Neuron (in vitro differentiated cells): ENCODE measurements around the gene TM7SF3.
"Not testable (repeated sequence)": the region's sequence is repeated elsewhere in the genome, so short reads cannot be mapped to it uniquely, and the experiment has no call there.

Source experiments
- H2AFZ ChIP-seq: one replicate; pipeline ENCODE4 v1.6.1; 2013; ENCODE audit warnings: low read depth, mild to moderate bottlenecking, inconsistent platforms, low read length, moderate library complexity
- H3K27me3 ChIP-seq: one replicate; pipeline ENCODE4 v1.6.1; 2013; ENCODE audit warnings: low read length; ENCODE audit not compliant: insufficient read depth
- H3K36me3 ChIP-seq: one replicate; pipeline ENCODE4 v1.6.1; 2013; ENCODE audit warnings: low read length; ENCODE audit not compliant: insufficient read depth
- H3K4me1 ChIP-seq: one replicate; pipeline ENCODE4 v1.6.1; 2013; ENCODE audit warnings: low read length; ENCODE audit not compliant: insufficient read depth
- H3K4me3 ChIP-seq: 2 replicates; pipeline ENCODE4 v1.5.1; 2013; ENCODE audit warnings: mild to moderate bottlenecking, low read length, moderate library complexity
- H3K9me3 ChIP-seq: one replicate; pipeline ENCODE4 v1.6.1; 2013; ENCODE audit warnings: low read length

Gene TM7SF3

GRCh38 chr12:26988703-26989102 lies 25.5 kb downstream of the TM7SF3 start:
- Histone ChIP-seq H3K4me1 (no peaks in the 10 kb centered on the region), H3K9me3 (peaks cover 2% of the 10 kb centered on the region), H3K27me3 (no peaks in the 10 kb centered on the region), H2AFZ (no peak overlapping the region), H3K4me3 (no peak overlapping the region), H3K36me3 (peaks cover 51% of the 10 kb centered on the region)

- no peak overlapping the region for H2AFZ ChIP-seq
- peaks cover 2% of the 10 kb centered on the region for H3K9me3 ChIP-seq
- no peaks in the 10 kb centered on the region for H3K27me3 ChIP-seq
- H3K4me3 ChIP-seq: no peak overlapping the region
- H3K36me3 ChIP-seq: peaks cover 44% of the 10 kb centered on the region
- H3K4me1 ChIP-seq: no peaks in the 10 kb centered on the region
These were observed 26.4 kb downstream of the TM7SF3 start for GRCh38 chr12:26987634-26988424.

- Histone ChIP-seq H3K4me3 (no peak overlapping the region), H3K36me3 (peaks cover 48% of the 10 kb centered on the region), H3K4me1 (no peaks in the 10 kb centered on the region), H2AFZ (no peak overlapping the region), H3K9me3 (no peaks in the 10 kb centered on the region), H3K27me3 (no peaks in the 10 kb centered on the region)
These were observed 31.3 kb downstream of the TM7SF3 start for GRCh38 chr12:26982866-26983265.

GRCh38 chr12:26979733-26980132 lies 34.5 kb downstream of the TM7SF3 start:
- Histone ChIP-seq H2AFZ (no peak overlapping the region), H3K4me3 (no peak overlapping the region), H3K27me3 (no peaks in the 10 kb centered on the region), H3K9me3 (no peaks in the 10 kb centered on the region), H3K36me3 (peaks cover 58% of the 10 kb centered on the region), H3K4me1 (no peaks in the 10 kb centered on the region)

- H2AFZ ChIP-seq: no peak overlapping the region
- no peaks in the 10 kb centered on the region for H3K9me3 ChIP-seq
- no peak overlapping the region for H3K4me3 ChIP-seq
- H3K36me3 ChIP-seq: peaks cover 65% of the 10 kb centered on the region
- no peaks in the 10 kb centered on the region for H3K4me1 ChIP-seq
- no peaks in the 10 kb centered on the region for H3K27me3 ChIP-seq
These were observed 35.4 kb downstream of the TM7SF3 start for GRCh38 chr12:26978801-26979200.

GRCh38 chr12:26976687-26977086 lies 37.5 kb downstream of the TM7SF3 start:
- H2AFZ ChIP-seq: no peak overlapping the region
- no peak overlapping the region for H3K4me3 ChIP-seq
- H3K4me1 ChIP-seq: no peaks in the 10 kb centered on the region
- H3K36me3 ChIP-seq: peaks cover 63% of the 10 kb centered on the region
- H3K9me3 ChIP-seq: no peaks in the 10 kb centered on the region
- no peaks in the 10 kb centered on the region for H3K27me3 ChIP-seq

GRCh38 chr12:26971963-26972362 lies 42.2 kb downstream of the TM7SF3 start:
- Histone ChIP-seq H3K4me3 (no peak overlapping the region), H2AFZ (no peak overlapping the region), H3K27me3 (no peaks in the 10 kb centered on the region), H3K4me1 (no peaks in the 10 kb centered on the region), H3K36me3 (peaks cover 63% of the 10 kb centered on the region), H3K9me3 (no peaks in the 10 kb centered on the region)

GRCh38 chr12:26970136-26970535 lies 44.0 kb downstream of the TM7SF3 start:
- Histone ChIP-seq H3K36me3 (peaks cover 50% of the 10 kb centered on the region), H3K9me3 (no peaks in the 10 kb centered on the region), H2AFZ (no peak overlapping the region), H3K4me1 (no peaks in the 10 kb centered on the region), H3K27me3 (no peaks in the 10 kb centered on the region), H3K4me3 (no peak overlapping the region)

- H3K9me3 ChIP-seq: no peaks in the 10 kb centered on the region
- H3K4me1 ChIP-seq: no peaks in the 10 kb centered on the region
- no peak overlapping the region for H3K4me3 ChIP-seq
- no peaks in the 10 kb centered on the region for H3K27me3 ChIP-seq
- H2AFZ ChIP-seq: no peak overlapping the region
- H3K36me3 ChIP-seq: peaks cover 47% of the 10 kb centered on the region
These were observed 47.3 kb downstream of the TM7SF3 start for GRCh38 chr12:26966842-26967241.

GRCh38 chr12:26963413-26963812 lies 50.8 kb downstream of the TM7SF3 start:
- Histone ChIP-seq H3K9me3 (no peaks in the 10 kb centered on the region), H3K27me3 (no peaks in the 10 kb centered on the region), H3K4me1 (no peaks in the 10 kb centered on the region), H3K36me3 (peaks cover 39% of the 10 kb centered on the region), H2AFZ (no peak overlapping the region), H3K4me3 (no peak overlapping the region)

GRCh38 chr12:26961803-26962202 lies 52.4 kb downstream of the TM7SF3 start:
- Histone ChIP-seq H2AFZ (no peak overlapping the region), H3K4me1 (no peaks in the 10 kb centered on the region), H3K27me3 (no peaks in the 10 kb centered on the region), H3K4me3 (no peak overlapping the region), H3K9me3 (no peaks in the 10 kb centered on the region), H3K36me3 (peaks cover 46% of the 10 kb centered on the region)

GRCh38 chr12:26961391-26961790 lies 52.8 kb downstream of the TM7SF3 start:
- not testable (repeated sequence) for H3K9me3 ChIP-seq, H2AFZ ChIP-seq, H3K4me3 ChIP-seq, H3K27me3 ChIP-seq, H3K4me1 ChIP-seq
- peaks cover 47% of the 10 kb centered on the region for H3K36me3 ChIP-seq

GRCh38 chr12:26954027-26954426 lies 60.2 kb downstream of the TM7SF3 start:
- Histone ChIP-seq H3K27me3 (no peaks in the 10 kb centered on the region), H2AFZ (no peak overlapping the region), H3K4me1 (no peaks in the 10 kb centered on the region), H3K9me3 (no peaks in the 10 kb centered on the region), H3K4me3 (no peak overlapping the region), H3K36me3 (peaks cover 22% of the 10 kb centered on the region)

GRCh38 chr12:26953447-26953846 lies 60.7 kb downstream of the TM7SF3 start:
- Histone ChIP-seq H3K4me1 (no peaks in the 10 kb centered on the region), H3K4me3 (no peak overlapping the region), H3K27me3 (no peaks in the 10 kb centered on the region), H3K36me3 (peaks cover 21% of the 10 kb centered on the region), H3K9me3 (peaks cover under 1% of the 10 kb centered on the region), H2AFZ (no peak overlapping the region)
